Liver (tissue), 9 donors: ENCODE data around the gene CTPS2. TPM values are rescaled to one million over a fixed set of nuclear protein-coding genes. Genes with fewer than 3 reads are reported as not detected.
"Not testable (repeated sequence)": the region's sequence is repeated elsewhere in the genome, so short reads cannot be mapped to it uniquely, and the experiment has no call there.

Source experiments
- DNase-seq: peaks from one replicate; pipeline ENCODE4 v3.0.0-alpha.2; 2017; ENCODE audit warnings: low spot score
- H3K27ac ChIP-seq, 2 donors: one replicate each; pipeline ENCODE4 v1.7.0; 2013; ENCODE audit warnings: inconsistent platforms in 2 of 2, low read length in 2 of 2, control low read depth in 1 of 2, low read depth in 1 of 2, mild to moderate bottlenecking in 1 of 2
- H3K27me3 ChIP-seq, 4 donors: one replicate each; pipeline versions ENCODE4 v1.6.1 to v1.7.0; 2013; ENCODE audit warnings: low read length in 3 of 4, inconsistent platforms in 1 of 4, mild to moderate bottlenecking in 1 of 4, moderate library complexity in 1 of 4; ENCODE audit not compliant: control insufficient read depth in 4 of 4, insufficient read depth in 4 of 4
- H3K36me3 ChIP-seq, 4 donors: one replicate each; pipeline versions ENCODE4 v1.6.1 to v1.7.0; 2013; ENCODE audit warnings: low read length in 3 of 4, mild to moderate bottlenecking in 3 of 4, low read depth in 1 of 4, moderate library complexity in 1 of 4; ENCODE audit not compliant: control insufficient read depth in 4 of 4, insufficient read depth in 3 of 4
- H3K4me1 ChIP-seq, 4 donors: one replicate each; pipeline versions ENCODE4 v1.6.1 to v1.7.0; 2013; ENCODE audit warnings: low read length in 3 of 4, mild to moderate bottlenecking in 3 of 4, moderate library complexity in 1 of 4; ENCODE audit not compliant: control insufficient read depth in 4 of 4, insufficient read depth in 4 of 4
- H3K4me3 ChIP-seq, 3 donors: one replicate each; pipeline versions ENCODE4 v1.6.1 to v1.7.0; 2013; ENCODE audit warnings: low read length in 3 of 3, control low read depth in 1 of 3, low read depth in 1 of 3, mild to moderate bottlenecking in 1 of 3
- H3K9ac ChIP-seq, 2 donors: one replicate each; pipeline ENCODE4 v1.7.0; 2013; ENCODE audit warnings: low read length in 2 of 2, mild to moderate bottlenecking in 2 of 2, moderate library complexity in 2 of 2, control low read depth in 1 of 2, low read depth in 1 of 2
- H3K9me3 ChIP-seq, 4 donors: one replicate each; pipeline versions ENCODE4 v1.6.1 to v1.7.0; 2013; ENCODE audit warnings: low read length in 3 of 4; ENCODE audit not compliant: control insufficient read depth in 4 of 4
- ATF3 ChIP-seq: IDR thresholded peaks from 2 replicates; pipeline ENCODE4 v1.6.1; 2016; ENCODE audit warnings: antibody characterized with exemption
- CTCF ChIP-seq: fragments of 150-350 bp; IDR thresholded peaks from 2 replicates; pipeline ENCODE4 v1.5.1; 2017; ENCODE audit warnings: improper control_type of control experiment, low read depth, low read length; ENCODE audit not compliant: missing input control
- EGR1 ChIP-seq, 2 donors: IDR thresholded peaks; 2 replicates each; pipeline ENCODE4 v1.6.1; 2016 to 2018; ENCODE audit warnings: antibody characterized with exemption in 2 of 2, low read depth in 2 of 2
- FOXA1 ChIP-seq: IDR thresholded peaks from 2 replicates; pipeline ENCODE4 v1.6.1; 2016; ENCODE audit warnings: antibody characterized with exemption
- FOXA2 ChIP-seq: IDR thresholded peaks from 2 replicates; pipeline ENCODE4 v1.6.1; 2016; ENCODE audit warnings: antibody characterized with exemption
- GABPA ChIP-seq, 2 donors: IDR thresholded peaks in 1 of 2; conservative IDR thresholded peaks in 1 of 2; 2 replicates each; pipeline ENCODE4 v1.6.1; 2016; ENCODE audit warnings: antibody characterized with exemption in 2 of 2, mild to moderate bottlenecking in 1 of 2, moderate library complexity in 1 of 2
- HNF4A ChIP-seq, 2 donors: conservative IDR thresholded peaks; 2 replicates each; pipeline ENCODE4 v1.6.1; 2016; ENCODE audit warnings: antibody characterized with exemption in 2 of 2, mild to moderate bottlenecking in 2 of 2
- HNF4G ChIP-seq: IDR thresholded peaks from 2 replicates; pipeline ENCODE4 v1.6.1; 2016; ENCODE audit warnings: antibody characterized with exemption
- JUND ChIP-seq, 2 donors: IDR thresholded peaks; 2 replicates each; pipeline ENCODE4 v1.6.1; 2016; ENCODE audit warnings: antibody characterized with exemption in 2 of 2
- MAX ChIP-seq: IDR thresholded peaks from 2 replicates; pipeline ENCODE4 v1.6.1; 2016; ENCODE audit warnings: antibody characterized with exemption
- NR2F2 ChIP-seq: IDR thresholded peaks from 2 replicates; pipeline ENCODE4 v1.6.1; 2016; ENCODE audit warnings: antibody characterized with exemption
- RAD21 ChIP-seq, 2 donors: IDR thresholded peaks; 2 replicates each; pipeline ENCODE4 v1.6.1; 2016; ENCODE audit warnings: antibody characterized with exemption in 2 of 2, mild to moderate bottlenecking in 2 of 2
- REST ChIP-seq: IDR thresholded peaks from 2 replicates; pipeline ENCODE4 v1.6.1; 2016; ENCODE audit warnings: antibody characterized with exemption, mild to moderate bottlenecking
- RXRA ChIP-seq, 2 donors: IDR thresholded peaks; 2 replicates each; pipeline ENCODE4 v1.6.1; 2017 to 2018; ENCODE audit warnings: antibody characterized with exemption in 2 of 2, mild to moderate bottlenecking in 1 of 2
- SP1 ChIP-seq: IDR thresholded peaks from 2 replicates; pipeline ENCODE4 v1.6.1; 2018; ENCODE audit warnings: antibody characterized with exemption, mild to moderate bottlenecking
- TAF1 ChIP-seq: conservative IDR thresholded peaks from 2 replicates; pipeline ENCODE4 v1.6.1; 2016; ENCODE audit warnings: antibody characterized with exemption, mild to moderate bottlenecking
- YY1 ChIP-seq: IDR thresholded peaks from 2 replicates; pipeline ENCODE4 v1.6.1; 2016; ENCODE audit warnings: antibody characterized with exemption, mild to moderate bottlenecking
- ZBTB33 ChIP-seq: IDR thresholded peaks from 2 replicates; pipeline ENCODE4 v1.6.1; 2016; ENCODE audit warnings: antibody characterized with exemption
- WGBS: extraction: QIAGEN DNeasy Blood & Tissue Kit; methylation state at CpG from one replicate; pipeline ENCODE4 v1.1.7; 2013; 5-methylcytosine and 5-hydroxymethylcytosine counted together
- polyA plus RNA-seq, 2 donors: library from polyadenylated mRNA; stranded (reverse) in 1 of 2; unstranded in 1 of 2; fragments of 200-250 nt in 1 of 2; fragments of >200 nt in 1 of 2; fragmentation: Nextera tagmentation in 1 of 2; extraction: Ambion mirVana in 1 of 2; gene quantifications; one replicate each; pipeline versions ENCODE4 v1.2.1 to v1.2.3, GENCODE V29; 2013 to 2015
- total RNA-seq, 2 donors: library from RNA; depleted of rRNA; stranded (reverse); fragments of >200 nt; gene quantifications; one replicate each; pipeline ENCODE4 v1.2.3, GENCODE V29; 2014
- donor health status: healthy.
- donor health status: healthy.
- donor health status: healthy.
- donor health status: healthy.
- donor health status: healthy.

Gene CTPS2
- total and polyA plus RNA-seq, 4 donors, result 3.0 to 11.2 (median 7.2) TPM

GRCh38 chrX:16612257-16612897 is 100.1 kb downstream of the CTPS2 start:
- no peak overlapping the region for H3K27ac ChIP-seq
- no peak overlapping the region for H3K4me3 ChIP-seq
- peaks cover 0 to 6% (median 2%) of the 10 kb centered on the region in 4 donors for H3K36me3 ChIP-seq
- WGBS, result 94% methylated on average over 6 of the region's 6 CpGs
- TF ChIP-seq YY1 (no peak), FOXA2 (no peak), ZBTB33 (no peak), FOXA1 (no peak), MAX (no peak), REST (no peak), HNF4A (conservative IDR thresholded peaks at IDR 0.05) (no peak), RXRA (IDR thresholded peaks at IDR 0.05) (no peak), NR2F2 (no peak), TAF1 (no peak), ATF3 (no peak), EGR1 (IDR thresholded peaks at IDR 0.05; ENCODE audit: low read depth in 2 of 2) (no peak), GABPA (IDR thresholded peaks at IDR 0.05 in 1 of 2, conservative IDR thresholded peaks at IDR 0.05 in 1 of 2) (no peak), SP1 (no peak), RAD21 (IDR thresholded peaks at IDR 0.05) (no peak), HNF4G (no peak), CTCF (no peak), JUND (IDR thresholded peaks at IDR 0.05) (no peak)
- H3K9me3 ChIP-seq, result no peaks in the 10 kb centered on the region
- H3K27me3 ChIP-seq, result peaks cover 0 to 5% (median 0%) of the 10 kb centered on the region in 4 donors
- DNase-seq, result no peak
- no peak overlapping the region for H3K9ac ChIP-seq
- H3K4me1 ChIP-seq, result no peaks in the 10 kb centered on the region

- not testable (repeated sequence) for H3K9ac ChIP-seq, H3K9me3 ChIP-seq, H3K27me3 ChIP-seq, H3K27ac ChIP-seq, H3K4me3 ChIP-seq, H3K36me3 ChIP-seq, DNase-seq, H3K4me1 ChIP-seq
- WGBS, result 98% methylated on average over 3 of the region's 3 CpGs
These were observed 101.8 kb downstream of the CTPS2 start for GRCh38 chrX:16610654-16611053.
